Stimulated activated CD4-positive, alpha-beta T cell treated with anti-CD3 and anti-CD28 coated beads, Interleukin-2, amount 100 ng/mL, for 48 hours (primary cell): Measurements from ENCODE around the gene TGM4.
"Not testable (repeated sequence)": the region's sequence is repeated elsewhere in the genome, so short reads cannot be mapped to it uniquely, and the experiment has no call there.

ENCODE experiments used
- DNase-seq, 2 donors: peaks; one replicate each; pipeline ENCODE4 v3.0.0-alpha.2; 2020

Gene TGM4

GRCh38 chr3:44918087-44918486 lies 43.7 kb downstream of the TGM4 start:
- no peak for DNase-seq

GRCh38 chr3:44918581-44918980 lies 44.2 kb downstream of the TGM4 start:
- no peak for DNase-seq

DNA sequence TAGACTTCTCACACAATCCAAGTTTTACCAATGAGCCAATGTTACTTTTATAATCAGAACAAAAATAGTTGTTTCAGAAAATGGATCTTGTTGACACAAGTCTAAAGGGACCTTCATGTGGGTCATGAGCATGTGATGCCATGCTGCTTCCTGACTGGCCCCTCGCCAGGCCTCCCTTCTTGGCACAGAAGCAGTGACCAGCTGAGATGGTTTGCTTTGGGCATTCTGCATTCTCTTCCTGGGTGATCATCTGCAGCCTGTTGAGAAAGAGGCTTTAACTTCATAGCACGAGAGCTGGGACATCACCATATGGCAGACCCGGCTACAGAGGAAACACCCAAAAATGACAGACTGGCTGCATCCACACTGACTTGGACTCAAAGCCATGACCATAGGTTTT lies 45.7 kb downstream of the TGM4 start:
- DNase-seq = no peak

- DNase-seq = no peak
Observed at GRCh38 chr3:44923632-44924456, 49.4 kb downstream of the TGM4 start.

GRCh38 chr3:44924457-44925084 lies 50.2 kb downstream of the TGM4 start:
- DNase-seq = no peak

- DNase-seq = no peak
Observed at GRCh38 chr3:44926172-44926571, 51.8 kb downstream of the TGM4 start.

- DNase-seq = no peak
Observed at GRCh38 chr3:44926921-44927320, 52.5 kb downstream of the TGM4 start.

- no peak for DNase-seq
Observed at GRCh38 chr3:44927371-44927770, 53.0 kb downstream of the TGM4 start.

- DNase-seq = no peak
Observed at GRCh38 chr3:44929782-44930181, 55.4 kb downstream of the TGM4 start.

DNA sequence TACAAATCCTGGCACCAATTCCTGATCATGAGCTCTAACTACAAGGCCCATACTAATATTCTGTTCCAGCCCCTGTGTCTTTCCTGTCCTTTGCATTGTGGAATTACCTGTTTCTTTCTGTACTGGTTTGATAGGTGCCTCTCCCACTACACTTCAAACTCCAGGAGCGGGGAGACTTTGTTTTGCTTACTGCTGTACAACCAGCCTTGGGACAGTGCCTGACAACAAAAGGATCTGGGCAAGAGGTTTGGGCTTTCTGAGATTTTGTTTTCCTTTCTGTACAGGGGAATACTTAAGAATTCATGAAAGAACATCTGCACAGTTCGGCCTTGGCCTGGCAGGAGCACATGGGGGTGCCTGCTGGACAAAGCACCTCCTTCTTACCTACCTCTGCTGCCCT lies 56.5 kb downstream of the TGM4 start:
- no peak for DNase-seq

- no peak for DNase-seq
Observed at GRCh38 chr3:44931791-44932190, 57.4 kb downstream of the TGM4 start.

GRCh38 chr3:44932271-44932670 lies 57.9 kb downstream of the TGM4 start:
- DNase-seq = no peak

DNA sequence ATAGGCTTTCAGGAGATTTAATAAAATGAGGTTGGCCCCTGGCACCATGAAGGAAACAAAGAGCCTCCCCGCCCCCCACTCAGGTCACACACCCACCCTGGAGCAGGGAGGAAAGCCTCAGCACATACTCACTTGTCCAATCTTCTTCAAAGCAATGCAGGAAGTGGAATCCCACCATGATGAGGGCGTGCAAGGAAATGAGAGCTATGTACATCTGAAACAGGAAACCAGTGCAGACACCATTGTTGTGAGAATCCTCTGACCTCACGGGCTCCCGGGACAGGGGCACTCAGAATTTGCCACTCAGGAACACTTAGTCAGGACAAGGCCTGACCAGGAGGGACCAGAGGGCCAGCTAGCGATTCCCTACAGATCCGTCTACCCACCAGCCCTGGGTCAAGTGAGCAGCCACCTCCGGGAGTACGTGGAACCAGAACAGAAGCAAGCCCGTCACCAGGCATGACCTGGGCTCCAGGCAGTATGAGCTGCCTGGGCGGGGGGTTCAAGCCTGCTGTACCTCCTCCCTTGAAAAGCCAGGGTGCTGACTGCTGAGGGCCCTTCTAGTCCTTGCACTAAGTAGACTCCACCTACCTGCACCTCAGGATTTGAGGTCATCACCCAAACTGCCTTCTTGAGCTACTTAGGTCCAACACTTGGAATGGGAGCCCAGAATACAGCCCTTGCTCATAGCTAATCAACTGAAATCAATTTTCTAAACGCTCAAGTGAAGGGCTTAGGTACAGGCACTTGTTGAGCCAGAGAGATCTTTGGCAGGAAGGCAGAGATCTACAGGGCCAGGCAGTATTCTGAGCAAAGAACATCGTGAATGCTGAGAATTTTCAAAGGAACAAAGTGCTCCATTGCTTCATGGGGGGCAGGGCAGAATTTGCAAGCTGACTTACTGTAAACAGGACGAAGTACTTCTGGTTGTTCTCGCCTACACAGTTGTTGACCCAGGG lies 58.9 kb downstream of the TGM4 start:
- DNase-seq = no peak

GRCh38 chr3:44939581-44940036 lies 65.2 kb downstream of the TGM4 start:
- DNase-seq = no peak

- no peak for DNase-seq
Observed at GRCh38 chr3:44942202-44942921, 68.0 kb downstream of the TGM4 start.

DNA sequence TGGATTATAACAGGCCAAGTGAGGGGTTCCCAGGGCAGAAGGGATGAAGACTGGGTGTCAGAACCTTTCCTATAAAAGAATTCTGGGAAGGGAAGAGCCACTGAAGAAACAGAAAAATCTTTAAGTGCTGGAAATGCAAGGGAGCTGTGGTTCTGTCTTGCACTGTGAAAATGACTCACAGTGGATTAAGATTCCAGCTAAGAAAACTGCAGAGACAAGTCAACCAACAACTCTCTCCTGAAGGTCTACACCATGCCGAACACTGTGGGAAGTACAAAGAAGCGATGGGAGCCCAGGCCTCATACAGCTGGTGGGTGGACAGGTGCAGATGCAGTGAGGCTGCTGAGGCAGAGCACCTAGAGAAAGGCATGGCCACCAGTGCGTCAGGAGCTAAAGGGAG lies 73.8 kb downstream of the TGM4 start:
- no peak for DNase-seq

DNA sequence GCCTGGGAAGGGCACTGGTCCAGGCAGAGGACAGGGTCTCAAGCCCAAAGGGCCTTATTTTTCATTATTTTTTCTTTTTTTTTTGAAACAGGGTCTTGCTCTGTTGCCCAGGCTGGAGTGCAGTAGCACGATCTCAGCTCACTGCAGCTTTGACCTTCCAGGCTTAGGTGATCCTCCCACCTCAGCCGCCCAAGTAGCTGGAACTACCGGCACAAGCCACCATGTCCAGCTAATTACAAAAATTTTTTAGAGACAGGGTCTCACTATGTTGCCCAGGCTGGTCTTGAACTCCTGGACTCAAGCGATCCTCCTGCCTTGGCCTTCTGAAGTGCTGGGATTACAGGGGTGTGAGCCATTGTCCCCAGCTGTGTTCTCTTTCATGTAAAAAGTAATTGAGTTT lies 75.4 kb downstream of the TGM4 start:
- not testable (repeated sequence) for DNase-seq

- no peak for DNase-seq
Observed at GRCh38 chr3:44950275-44950734, 75.9 kb downstream of the TGM4 start.

GRCh38 chr3:44952689-44953088 lies 78.3 kb downstream of the TGM4 start:
- DNase-seq = no peak

DNA sequence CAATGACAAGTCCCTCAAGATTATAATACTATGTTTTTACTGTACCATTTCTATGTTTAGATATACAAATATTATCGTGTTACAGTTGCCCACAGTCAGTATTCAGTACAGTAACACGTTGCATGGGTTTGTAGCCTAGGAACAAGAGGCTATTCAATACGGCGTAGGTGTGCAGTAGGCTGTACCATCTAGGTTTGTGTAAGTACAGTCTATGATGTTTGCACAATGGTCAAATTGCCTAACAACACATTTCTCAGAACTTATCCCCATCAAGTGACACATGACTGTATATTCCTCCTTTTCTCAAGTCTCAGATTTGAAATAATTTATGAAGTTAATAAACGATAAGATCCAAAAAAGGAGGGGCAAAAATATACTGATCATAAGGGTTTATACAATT lies 79.9 kb downstream of the TGM4 start:
- DNase-seq = no peak

DNA sequence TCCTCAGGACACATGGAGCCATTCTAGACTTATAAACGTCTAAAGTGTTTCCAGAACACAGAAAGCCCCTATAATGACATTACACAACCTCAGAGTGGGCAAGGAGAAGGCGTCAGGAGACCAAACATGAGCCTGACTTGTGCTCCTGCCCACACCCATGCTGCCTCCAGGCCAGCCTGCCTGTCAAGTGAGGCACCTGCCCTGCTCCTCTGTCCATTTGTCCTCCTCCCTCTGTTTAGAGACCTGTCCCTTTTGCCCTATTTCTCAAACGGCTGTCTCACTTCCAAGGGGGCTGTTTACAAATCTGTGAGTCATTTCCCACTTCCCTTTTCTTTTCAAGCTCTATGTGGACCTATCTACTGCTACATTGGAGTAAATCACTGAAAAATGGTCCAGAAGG lies 80.6 kb downstream of the TGM4 start:
- DNase-seq = no peak

GRCh38 chr3:44955917-44956316 lies 81.5 kb downstream of the TGM4 start:
- DNase-seq = no peak

DNA sequence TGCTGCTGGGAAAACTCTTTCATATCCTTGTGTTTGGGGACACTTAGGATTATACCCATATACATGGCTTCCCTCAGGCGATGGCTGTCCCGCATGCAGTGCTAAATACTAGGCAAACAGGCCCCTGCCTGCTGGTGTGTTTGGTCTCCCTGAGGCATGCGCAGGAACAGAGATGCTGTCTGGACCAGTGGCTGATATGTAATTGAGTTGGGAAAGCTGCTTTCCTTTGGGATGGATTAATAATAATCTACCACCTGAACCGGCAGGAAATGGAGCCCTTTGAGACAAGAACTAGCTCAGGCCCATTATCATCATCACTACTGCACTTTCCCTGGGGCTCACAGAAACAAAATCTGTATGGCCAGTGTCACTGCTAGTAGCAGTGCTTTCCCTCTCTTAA lies 83.6 kb downstream of the TGM4 start:
- DNase-seq = no peak
